Endothelial cell (in vitro differentiated cells): ENCODE measurements around the gene KCNIP4. TPM values are rescaled to one million over a fixed set of nuclear protein-coding genes. Genes with fewer than 3 reads are reported as not detected.

Experiments used
- DNase-seq: peaks from one replicate; pipeline ENCODE4 v3.0.0; 2021; ENCODE audit warnings: low spot score
- H3K27ac Mint-ChIP-seq: one replicate; pipeline ENCODE4 v1.8.0; 2021; ENCODE audit warnings: mixed read lengths, inconsistent platforms; ENCODE audit not compliant: unreplicated experiment
- H3K27me3 Mint-ChIP-seq: one replicate; pipeline ENCODE4 v1.8.0; 2021; ENCODE audit warnings: mild to moderate bottlenecking, moderate library complexity, mixed read lengths, inconsistent platforms; ENCODE audit not compliant: unreplicated experiment
- H3K36me3 Mint-ChIP-seq: one replicate; pipeline ENCODE4 v1.8.0; 2021; ENCODE audit warnings: mild to moderate bottlenecking, low read depth, mixed read lengths, inconsistent platforms; ENCODE audit not compliant: unreplicated experiment
- H3K4me1 Mint-ChIP-seq: one replicate; pipeline ENCODE4 v1.8.0; 2021; ENCODE audit warnings: mild to moderate bottlenecking, mixed read lengths, inconsistent platforms; ENCODE audit not compliant: unreplicated experiment
- H3K4me3 Mint-ChIP-seq: one replicate; pipeline ENCODE4 v1.8.0; 2021; ENCODE audit warnings: mild to moderate bottlenecking, mixed read lengths, inconsistent platforms; ENCODE audit not compliant: unreplicated experiment
- H3K9me3 Mint-ChIP-seq: one replicate; pipeline ENCODE4 v1.8.0; 2021; ENCODE audit warnings: mixed read lengths, inconsistent platforms; ENCODE audit not compliant: unreplicated experiment
- total RNA-seq: library from RNA; stranded (reverse); fragmentation: NEBNext Ultra II Directional; extraction: Animal tissue kit (Norgen Biotek cat#: 25700); gene quantifications from one replicate; pipeline ENCODE4 v1.2.1, GENCODE V29; 2021; ENCODE audit not compliant: unreplicated experiment
- TF ChIP-seq, protein P1 (sequence below): fragments of 200-600 bp; sonication (generic); IDR thresholded peaks from one replicate; pipeline ENCODE4 v1.5.0; 2021; ENCODE audit warnings: antibody characterized with exemption; ENCODE audit not compliant: unreplicated experiment

KCNIP4 gene
- total RNA-seq, 1 donor from 2014 or later: 0.31 TPM

GRCh38 chr4:20926529-20926928 lies 1022.0 kb downstream of the KCNIP4 start:
- H3K4me3 Mint-ChIP-seq: no peak overlapping the region
- no peaks in the 10 kb centered on the region for H3K27me3 Mint-ChIP-seq
- no peaks in the 10 kb centered on the region for H3K4me1 Mint-ChIP-seq
- no peak overlapping the region for H3K27ac Mint-ChIP-seq
- H3K36me3 Mint-ChIP-seq: no peaks in the 10 kb centered on the region
- no peak for DNase-seq
- TF ChIP-seq, protein P1, sequence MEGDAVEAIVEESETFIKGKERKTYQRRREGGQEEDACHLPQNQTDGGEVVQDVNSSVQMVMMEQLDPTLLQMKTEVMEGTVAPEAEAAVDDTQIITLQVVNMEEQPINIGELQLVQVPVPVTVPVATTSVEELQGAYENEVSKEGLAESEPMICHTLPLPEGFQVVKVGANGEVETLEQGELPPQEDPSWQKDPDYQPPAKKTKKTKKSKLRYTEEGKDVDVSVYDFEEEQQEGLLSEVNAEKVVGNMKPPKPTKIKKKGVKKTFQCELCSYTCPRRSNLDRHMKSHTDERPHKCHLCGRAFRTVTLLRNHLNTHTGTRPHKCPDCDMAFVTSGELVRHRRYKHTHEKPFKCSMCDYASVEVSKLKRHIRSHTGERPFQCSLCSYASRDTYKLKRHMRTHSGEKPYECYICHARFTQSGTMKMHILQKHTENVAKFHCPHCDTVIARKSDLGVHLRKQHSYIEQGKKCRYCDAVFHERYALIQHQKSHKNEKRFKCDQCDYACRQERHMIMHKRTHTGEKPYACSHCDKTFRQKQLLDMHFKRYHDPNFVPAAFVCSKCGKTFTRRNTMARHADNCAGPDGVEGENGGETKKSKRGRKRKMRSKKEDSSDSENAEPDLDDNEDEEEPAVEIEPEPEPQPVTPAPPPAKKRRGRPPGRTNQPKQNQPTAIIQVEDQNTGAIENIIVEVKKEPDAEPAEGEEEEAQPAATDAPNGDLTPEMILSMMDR: no peak
- no peaks in the 10 kb centered on the region for H3K9me3 Mint-ChIP-seq

GRCh38 chr4:20925176-20925575 lies 1023.4 kb downstream of the KCNIP4 start:
- Mint-ChIP-seq H3K27ac (no peak overlapping the region), H3K36me3 (no peaks in the 10 kb centered on the region), H3K9me3 (no peaks in the 10 kb centered on the region), H3K4me1 (no peaks in the 10 kb centered on the region), H3K27me3 (no peaks in the 10 kb centered on the region), H3K4me3 (no peak overlapping the region)
- DNase-seq: no peak
- TF ChIP-seq, protein P1: no peak

DNA sequence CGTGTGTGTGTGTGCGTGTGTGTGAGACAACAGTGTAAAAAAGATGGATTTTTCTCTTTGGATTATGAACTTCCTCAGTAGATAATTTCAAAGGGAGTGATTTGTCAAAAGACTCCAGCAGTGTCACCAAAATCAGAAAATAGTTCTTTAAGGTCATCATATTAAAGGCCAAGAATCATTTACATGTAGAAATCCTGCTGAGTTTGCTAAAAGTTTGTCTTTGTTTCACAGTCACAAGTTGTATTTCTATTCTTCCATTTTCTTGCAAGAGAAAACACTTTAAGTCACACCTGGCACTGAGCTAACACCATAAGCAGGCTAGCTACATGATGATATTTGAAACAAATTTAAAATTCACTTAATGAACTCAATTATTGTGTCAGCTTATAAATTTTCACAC lies 1025.6 kb downstream of the KCNIP4 start:
- no peaks in the 10 kb centered on the region for H3K9me3 Mint-ChIP-seq
- H3K36me3 Mint-ChIP-seq: no peaks in the 10 kb centered on the region
- H3K4me3 Mint-ChIP-seq: no peak overlapping the region
- no peaks in the 10 kb centered on the region for H3K4me1 Mint-ChIP-seq
- H3K27ac Mint-ChIP-seq: no peak overlapping the region
- TF ChIP-seq, protein P1: no peak
- no peaks in the 10 kb centered on the region for H3K27me3 Mint-ChIP-seq
- DNase-seq: no peak

GRCh38 chr4:20916106-20916505 lies 1032.5 kb downstream of the KCNIP4 start:
- no peak for DNase-seq
- TF ChIP-seq, protein P1: no peak
- Mint-ChIP-seq H3K36me3 (no peaks in the 10 kb centered on the region), H3K9me3 (no peaks in the 10 kb centered on the region), H3K4me1 (no peaks in the 10 kb centered on the region), H3K27ac (no peak overlapping the region), H3K27me3 (no peaks in the 10 kb centered on the region), H3K4me3 (no peak overlapping the region)

- Mint-ChIP-seq H3K9me3 (no peaks in the 10 kb centered on the region), H3K27ac (no peak overlapping the region), H3K36me3 (no peaks in the 10 kb centered on the region), H3K4me3 (no peak overlapping the region), H3K4me1 (no peaks in the 10 kb centered on the region), H3K27me3 (no peaks in the 10 kb centered on the region)
- TF ChIP-seq, protein P1: no peak
- no peak for DNase-seq
Measured at GRCh38 chr4:20904966-20905365, 1043.6 kb downstream of the KCNIP4 start.
